CD4-positive, alpha-beta T cell treated with Interleukin-12 subunit alpha and Interleukin-12 subunit beta, for 1 hour (primary cell): ENCODE results near the gene PTGFRN.

Experiments used
- DNase-seq: peaks from one replicate; pipeline ENCODE4 v3.0.0-alpha.2; 2020

The PTGFRN gene

GRCh38 chr1:116982319-116983004, 72.7 kb downstream of the PTGFRN start:
- DNase-seq, result no peak

- no peak for DNase-seq
Measured at GRCh38 chr1:116983112-116983511, 73.4 kb downstream of the PTGFRN start.

- no peak for DNase-seq
Measured at GRCh38 chr1:116983678-116984077, 74.0 kb downstream of the PTGFRN start.

GRCh38 chr1:116984406-116985160, 74.9 kb downstream of the PTGFRN start:
- DNase-seq, result no peak

GRCh38 chr1:116986421-116987255, 76.9 kb downstream of the PTGFRN start:
- peak; percentile 29 for DNase-seq

DNA sequence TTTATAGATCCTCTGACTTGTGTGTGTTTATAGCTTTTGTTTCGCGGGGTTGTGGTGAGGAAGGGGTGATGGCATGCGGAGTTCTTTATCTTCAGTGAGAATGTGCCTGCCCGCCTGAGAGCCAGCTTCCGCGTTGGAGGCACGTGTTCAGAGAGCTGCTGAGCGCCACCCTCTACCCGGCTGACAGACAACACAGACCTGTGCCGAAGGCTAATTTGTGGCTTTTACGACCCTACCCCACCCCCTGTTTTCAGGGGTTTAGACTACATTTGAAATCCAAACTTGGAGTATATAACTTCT, 77.5 kb downstream of the PTGFRN start:
- peak; percentile 66 for DNase-seq

GRCh38 chr1:116988248-116988647, 78.5 kb downstream of the PTGFRN start:
- no peak for DNase-seq

DNA sequence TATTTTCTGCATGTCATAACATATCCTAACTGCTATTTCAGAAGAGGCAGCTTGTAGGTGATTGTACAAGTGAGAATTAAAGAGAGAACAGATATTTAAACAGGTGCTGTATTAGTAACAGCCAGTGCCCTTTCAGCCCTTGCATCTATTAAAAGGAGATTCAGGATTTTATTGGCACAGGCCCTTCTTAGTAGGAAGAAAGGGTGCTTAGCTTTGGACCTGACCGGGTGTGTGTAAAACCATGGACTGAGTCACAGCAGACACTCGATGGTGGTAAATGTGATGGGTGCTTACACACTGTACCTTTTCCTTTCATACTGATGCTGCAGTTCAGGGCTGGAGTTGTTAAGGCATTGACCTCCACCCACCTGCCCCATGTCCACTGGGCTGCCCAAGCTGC, 79.2 kb downstream of the PTGFRN start:
- DNase-seq, result no peak

- DNase-seq, result no peak
Measured at GRCh38 chr1:116989835-116990234, 80.1 kb downstream of the PTGFRN start.

- no peak for DNase-seq
Measured at GRCh38 chr1:116990612-116991151, 81.0 kb downstream of the PTGFRN start.

DNA sequence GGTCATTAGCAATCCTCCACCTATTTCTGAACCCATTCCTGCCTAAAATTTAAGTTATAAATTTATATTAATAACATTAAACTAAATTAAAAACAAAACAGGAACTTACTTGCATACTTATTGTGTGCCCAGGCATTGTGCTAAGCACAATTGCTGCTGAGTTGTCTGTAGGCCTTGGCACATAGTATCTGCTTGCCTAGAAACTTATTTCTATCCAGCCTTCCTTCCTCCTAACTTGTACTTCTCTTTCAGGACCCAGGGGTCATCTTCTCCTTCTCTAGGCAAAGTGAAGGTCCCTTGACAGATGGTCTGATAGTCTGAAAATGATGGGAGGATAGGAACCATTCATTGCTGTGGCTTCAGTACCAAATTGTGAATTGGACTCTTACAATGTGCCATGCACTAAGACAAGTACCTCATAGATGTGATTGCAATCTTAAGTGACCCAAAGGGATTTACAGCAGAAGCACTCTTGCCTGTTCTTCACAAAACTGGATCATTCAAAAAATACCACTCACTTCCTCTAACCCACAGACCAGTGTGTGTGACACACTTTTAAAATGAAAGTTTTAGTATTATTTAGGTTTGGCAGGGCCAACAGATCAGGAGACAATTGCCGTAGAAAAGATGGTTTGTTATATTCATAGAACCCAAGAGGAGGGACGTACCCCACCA, 81.6 kb downstream of the PTGFRN start:
- no peak for DNase-seq

DNA sequence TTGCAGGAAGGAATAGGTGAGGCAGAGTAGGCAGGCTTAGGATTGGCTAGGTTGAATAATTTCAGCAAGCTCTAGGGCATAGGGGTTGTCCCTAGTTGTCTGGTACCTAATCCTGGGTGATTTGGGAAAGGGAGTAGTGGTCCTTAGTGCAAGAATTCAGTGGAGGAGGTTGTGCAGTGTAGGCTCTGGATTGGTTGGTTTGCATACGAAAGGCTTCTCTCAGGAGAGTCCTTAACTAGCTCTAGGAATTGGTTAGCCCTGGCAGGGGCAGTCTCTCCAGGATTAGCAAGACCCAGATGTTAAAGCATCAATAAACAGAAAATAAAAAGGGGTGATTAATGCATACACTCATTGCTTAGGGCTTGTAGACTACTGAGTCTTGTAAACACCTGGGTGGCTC, 82.2 kb downstream of the PTGFRN start:
- no peak for DNase-seq

DNA sequence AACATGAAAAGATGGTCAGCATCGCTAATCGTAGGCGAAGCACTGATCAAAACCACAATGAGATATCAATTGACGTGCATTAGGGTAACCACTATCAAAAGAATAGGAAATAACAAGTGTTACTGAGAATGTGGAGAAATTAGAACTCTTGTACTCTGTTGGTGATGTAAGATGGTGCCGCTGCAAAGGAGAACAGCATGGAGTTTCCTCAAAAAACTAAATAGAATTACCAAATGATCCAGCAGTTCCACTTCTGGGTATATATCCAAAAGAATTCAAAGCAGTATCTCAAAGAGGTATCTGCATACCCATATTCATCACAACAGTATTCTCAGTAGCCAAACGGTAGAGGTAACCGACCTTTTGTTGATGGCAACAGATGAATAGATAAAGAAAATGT, 83.6 kb downstream of the PTGFRN start:
- no peak for DNase-seq

GRCh38 chr1:116994411-116994810, 84.7 kb downstream of the PTGFRN start:
- DNase-seq, result no peak

DNA sequence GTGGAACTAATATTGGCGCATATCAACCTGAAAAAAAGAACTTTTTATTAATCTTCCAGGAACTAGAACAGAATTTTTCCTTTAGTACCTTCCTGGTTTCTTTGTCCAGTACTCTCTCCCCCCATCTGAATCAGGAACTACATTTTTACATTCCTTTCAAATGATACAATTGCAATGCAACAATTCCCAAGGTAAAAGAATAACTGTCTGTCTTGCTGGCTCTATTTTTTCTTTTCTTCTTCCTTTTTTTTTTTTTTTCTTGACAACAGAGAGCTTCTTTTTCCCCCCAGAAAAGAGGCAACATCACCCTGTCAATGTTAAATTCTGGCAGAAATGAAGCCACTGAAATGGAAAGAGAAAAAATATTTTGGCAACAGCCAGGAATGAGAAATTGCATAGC, 87.3 kb downstream of the PTGFRN start:
- DNase-seq, result no peak

DNA sequence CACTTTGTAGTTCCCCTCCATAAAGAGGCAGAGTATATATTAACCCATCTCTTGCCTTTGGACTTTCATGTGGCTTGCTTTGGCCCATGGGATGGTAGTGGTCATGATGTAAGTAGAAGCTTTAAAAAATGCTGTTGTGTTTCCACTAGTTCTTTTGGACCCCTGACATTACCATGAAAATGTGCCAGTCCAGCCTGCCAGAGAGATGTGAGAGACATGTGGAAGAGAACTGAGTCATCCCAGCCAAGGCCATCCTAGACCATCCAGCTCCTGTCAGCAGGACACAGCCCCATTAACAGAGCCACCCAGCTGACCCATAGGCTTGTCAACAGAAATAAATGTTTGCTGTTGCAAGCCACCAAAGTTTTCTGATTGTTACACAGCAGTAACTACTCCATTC, 87.9 kb downstream of the PTGFRN start:
- DNase-seq, result no peak

DNA sequence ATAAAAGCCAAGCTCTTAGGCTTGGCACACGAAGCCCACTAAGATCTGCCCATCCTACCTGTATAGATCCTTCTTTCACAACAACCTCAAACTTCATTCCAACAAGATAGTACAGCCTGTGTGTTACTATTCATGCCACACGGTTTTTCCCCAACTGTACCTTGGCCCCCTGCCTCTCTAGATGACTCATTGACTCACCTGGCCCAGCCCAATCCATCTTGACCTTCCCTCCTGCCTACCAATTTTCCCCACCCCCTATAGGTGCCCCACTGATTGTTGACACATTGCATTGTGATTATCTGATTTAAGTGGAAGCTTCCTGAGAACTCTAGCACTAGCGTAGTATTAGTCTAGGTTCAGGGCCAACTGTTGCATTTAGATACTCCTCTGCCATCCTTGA, 89.9 kb downstream of the PTGFRN start:
- no peak for DNase-seq

DNA sequence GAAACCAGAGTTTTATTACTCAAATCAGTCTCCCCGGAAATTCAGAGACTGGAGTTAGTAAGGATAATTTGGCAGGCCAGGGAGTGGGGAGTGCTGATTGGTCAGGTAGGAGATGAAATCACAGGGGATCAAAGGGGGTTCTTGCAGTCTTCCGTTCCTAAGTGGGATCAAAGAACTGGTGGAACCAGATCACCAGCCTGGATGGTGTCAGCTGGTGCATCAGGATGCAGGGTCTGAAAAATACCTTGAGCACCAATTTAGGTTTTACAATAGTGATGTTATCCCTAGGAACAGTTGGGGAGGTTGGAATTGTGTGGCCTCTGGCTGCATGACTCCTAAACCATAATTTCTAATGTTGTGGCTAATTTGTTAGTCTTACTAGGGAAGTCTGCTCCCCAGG, 90.4 kb downstream of the PTGFRN start:
- no peak for DNase-seq

- peak; percentile 21 for DNase-seq
Measured at GRCh38 chr1:117001254-117001927, 91.7 kb downstream of the PTGFRN start, which contains the start of gene CD101. Gene CD101, plus strand, starts transcription at chr1:117001760. Its CDS starts 58 bp downstream, at chr1:117001818.

DNA sequence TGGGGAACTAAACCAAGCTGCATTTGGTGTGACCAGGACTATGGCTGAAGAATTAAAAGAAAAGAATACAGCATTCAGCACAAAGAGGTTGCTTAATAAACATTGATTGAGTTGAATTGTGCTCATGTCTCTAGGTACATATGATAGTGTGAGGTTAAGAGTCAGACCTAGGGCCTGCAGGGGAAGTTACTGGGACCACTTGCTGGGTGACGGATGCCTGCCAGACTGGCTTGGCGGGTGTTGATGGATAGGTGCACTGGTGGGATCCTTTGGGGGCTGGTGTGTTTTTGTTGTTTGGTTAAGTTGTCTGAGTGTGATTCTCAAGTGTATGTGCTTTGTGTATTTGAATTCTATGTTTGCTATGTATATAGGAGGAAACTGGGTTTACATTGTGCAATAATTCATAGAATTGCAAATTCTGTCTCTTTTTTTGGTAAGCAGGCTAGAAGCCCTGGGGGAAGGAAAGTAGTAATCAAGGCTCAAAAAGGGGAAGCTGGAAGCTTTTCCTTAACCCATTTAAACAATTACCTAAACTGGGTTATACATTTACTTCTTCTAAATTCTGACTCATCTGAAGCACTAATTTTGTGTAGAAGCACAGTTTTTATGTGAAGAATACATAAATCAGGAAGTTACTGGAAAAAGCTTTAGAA, 93.6 kb downstream of the PTGFRN start:
- no peak for DNase-seq

DNA sequence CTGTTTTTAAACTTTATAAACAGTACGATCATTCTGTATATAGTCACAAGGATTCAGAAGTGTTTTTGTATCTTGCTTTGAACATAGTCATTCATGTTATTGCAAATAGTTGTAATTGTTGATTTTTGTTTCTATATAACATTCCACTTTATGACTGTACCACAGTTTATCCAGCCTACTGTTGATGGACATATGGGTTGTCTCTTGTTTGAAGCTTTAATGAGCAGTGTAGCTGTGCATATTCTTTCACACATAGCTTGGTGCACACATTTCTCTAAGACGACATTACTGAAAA, 98.0 kb downstream of the PTGFRN start:
- DNase-seq, result no peak

DNA sequence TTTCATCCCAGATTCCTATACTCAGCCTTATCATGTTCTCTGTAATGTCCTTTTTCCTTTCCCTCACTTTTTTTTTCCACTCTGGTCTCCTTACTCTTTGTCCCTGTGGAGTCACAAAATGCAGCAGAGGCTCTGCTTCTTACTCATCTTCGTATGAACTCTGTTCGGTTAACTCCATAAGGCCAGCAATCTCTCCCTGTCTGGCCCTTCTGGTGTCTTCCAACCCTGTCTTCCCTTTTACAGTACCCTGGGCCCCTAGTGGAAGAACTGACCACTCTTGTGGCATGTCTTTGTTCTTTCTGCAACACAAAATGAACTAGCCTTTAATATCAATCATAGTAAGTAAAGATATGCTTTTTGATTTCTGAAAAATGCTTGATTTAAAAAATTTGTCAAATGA, 98.9 kb downstream of the PTGFRN start:
- no peak for DNase-seq
